ENCODE data around the gene ZNF77. TPM values are rescaled to one million over a fixed set of nuclear protein-coding genes. Genes with fewer than 3 reads are reported as not detected.

The ZNF77 gene
- total and polyA plus RNA-seq, 10 of the 15 experiments (the other 5 are each of a cell fraction or from before 2014, with no cell fraction given) = 1.9 to 4.7 (median 3.0) TPM

DNA sequence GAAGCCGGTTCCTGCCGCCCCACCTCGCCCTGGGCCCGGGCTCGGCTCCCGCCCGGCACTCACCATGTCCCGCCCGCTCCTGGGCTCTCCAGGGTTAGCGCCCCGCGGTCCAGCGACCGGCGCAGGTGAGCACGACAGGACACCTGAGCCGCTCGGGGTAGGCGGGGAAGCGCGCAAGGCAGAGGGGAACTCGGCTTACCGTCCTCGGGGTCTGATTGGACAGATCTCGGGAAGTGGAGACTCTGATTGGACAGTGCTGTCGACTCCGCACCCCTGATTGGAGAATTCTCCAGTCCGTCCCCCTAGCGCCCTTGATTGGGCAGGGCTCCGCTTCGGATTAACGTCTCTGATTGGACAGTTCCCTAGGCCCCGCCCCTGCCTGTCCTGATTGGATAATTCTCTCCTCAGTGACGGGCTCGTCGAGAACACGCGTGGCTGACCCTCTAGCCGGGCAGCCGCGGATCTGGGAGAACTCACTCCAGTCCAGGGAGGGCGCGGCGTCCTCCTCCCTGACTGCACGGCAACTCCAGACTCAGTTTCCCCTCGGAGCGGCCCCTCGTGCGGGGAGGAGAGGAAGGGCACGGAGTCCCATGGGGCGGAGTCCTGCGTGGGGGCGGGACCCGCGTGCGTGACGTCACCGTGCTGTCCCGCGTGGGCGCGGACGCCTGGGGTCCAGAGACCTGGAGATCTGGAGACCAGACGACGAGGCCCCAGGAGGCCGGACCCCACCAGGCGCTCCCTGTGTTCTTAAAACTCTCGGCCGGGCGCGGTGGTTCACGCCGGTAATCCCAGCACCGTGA lies at the start of gene ZNF77 (continued):
- TF ChIP-seq BACH1 (IDR thresholded peaks at IDR 0.05; ENCODE audit: borderline replicate concordance) = peak; percentile 99
- peak in 1 of 2 experiments; percentile 71; a peak in 1 of 3 replicates for TF ChIP-seq EGR1 (IDR thresholded peaks at IDR 0.05; ENCODE audit: borderline replicate concordance in 1 of 2, low read depth in 2 of 2, low read length in 2 of 2)
- TF ChIP-seq ZSCAN29 (IDR thresholded peaks at IDR 0.05) = no peak
- TF ChIP-seq CEBPB (IDR thresholded peaks at IDR 0.05; ENCODE audit: borderline replicate concordance in 1 of 2, low read depth in 2 of 2, low read length in 2 of 2) = no peak
- peak; percentile 27 for TF ChIP-seq RELA (IDR thresholded peaks at IDR 0.05; ENCODE audit: borderline replicate concordance, partially characterized antibody)
- TF ChIP-seq, protein P1, sequence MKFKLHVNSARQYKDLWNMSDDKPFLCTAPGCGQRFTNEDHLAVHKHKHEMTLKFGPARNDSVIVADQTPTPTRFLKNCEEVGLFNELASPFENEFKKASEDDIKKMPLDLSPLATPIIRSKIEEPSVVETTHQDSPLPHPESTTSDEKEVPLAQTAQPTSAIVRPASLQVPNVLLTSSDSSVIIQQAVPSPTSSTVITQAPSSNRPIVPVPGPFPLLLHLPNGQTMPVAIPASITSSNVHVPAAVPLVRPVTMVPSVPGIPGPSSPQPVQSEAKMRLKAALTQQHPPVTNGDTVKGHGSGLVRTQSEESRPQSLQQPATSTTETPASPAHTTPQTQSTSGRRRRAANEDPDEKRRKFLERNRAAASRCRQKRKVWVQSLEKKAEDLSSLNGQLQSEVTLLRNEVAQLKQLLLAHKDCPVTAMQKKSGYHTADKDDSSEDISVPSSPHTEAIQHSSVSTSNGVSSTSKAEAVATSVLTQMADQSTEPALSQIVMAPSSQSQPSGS (IDR thresholded peaks at IDR 0.05; ENCODE audit: low read length) = no peak
- TF ChIP-seq MEF2A (IDR thresholded peaks at IDR 0.05; ENCODE audit: insufficient read depth, low read depth, low read length) = no peak
- TF ChIP-seq, protein P2, sequence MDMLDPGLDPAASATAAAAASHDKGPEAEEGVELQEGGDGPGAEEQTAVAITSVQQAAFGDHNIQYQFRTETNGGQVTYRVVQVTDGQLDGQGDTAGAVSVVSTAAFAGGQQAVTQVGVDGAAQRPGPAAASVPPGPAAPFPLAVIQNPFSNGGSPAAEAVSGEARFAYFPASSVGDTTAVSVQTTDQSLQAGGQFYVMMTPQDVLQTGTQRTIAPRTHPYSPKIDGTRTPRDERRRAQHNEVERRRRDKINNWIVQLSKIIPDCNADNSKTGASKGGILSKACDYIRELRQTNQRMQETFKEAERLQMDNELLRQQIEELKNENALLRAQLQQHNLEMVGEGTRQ (IDR thresholded peaks at IDR 0.05; ENCODE audit: borderline replicate concordance, low read depth, low read length) = no peak
- TF ChIP-seq, protein P3, sequence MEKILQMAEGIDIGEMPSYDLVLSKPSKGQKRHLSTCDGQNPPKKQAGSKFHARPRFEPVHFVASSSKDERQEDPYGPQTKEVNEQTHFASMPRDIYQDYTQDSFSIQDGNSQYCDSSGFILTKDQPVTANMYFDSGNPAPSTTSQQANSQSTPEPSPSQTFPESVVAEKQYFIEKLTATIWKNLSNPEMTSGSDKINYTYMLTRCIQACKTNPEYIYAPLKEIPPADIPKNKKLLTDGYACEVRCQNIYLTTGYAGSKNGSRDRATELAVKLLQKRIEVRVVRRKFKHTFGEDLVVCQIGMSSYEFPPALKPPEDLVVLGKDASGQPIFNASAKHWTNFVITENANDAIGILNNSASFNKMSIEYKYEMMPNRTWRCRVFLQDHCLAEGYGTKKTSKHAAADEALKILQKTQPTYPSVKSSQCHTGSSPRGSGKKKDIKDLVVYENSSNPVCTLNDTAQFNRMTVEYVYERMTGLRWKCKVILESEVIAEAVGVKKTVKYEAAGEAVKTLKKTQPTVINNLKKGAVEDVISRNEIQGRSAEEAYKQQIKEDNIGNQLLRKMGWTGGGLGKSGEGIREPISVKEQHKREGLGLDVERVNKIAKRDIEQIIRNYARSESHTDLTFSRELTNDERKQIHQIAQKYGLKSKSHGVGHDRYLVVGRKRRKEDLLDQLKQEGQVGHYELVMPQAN (conservative IDR thresholded peaks at IDR 0.05) = no peak; the same call in none of the 2 replicates
- peak; percentile 60; the same call in 1 of the 2 replicates for TF ChIP-seq POLR2AphosphoS2 (IDR thresholded peaks at IDR 0.05; ENCODE audit: low read depth, low read length)
- no peak for TF ChIP-seq EED (IDR thresholded peaks at IDR 0.05; ENCODE audit: low read depth)
- no peak for TF ChIP-seq SMARCA5 (IDR thresholded peaks at IDR 0.05)
- peak; percentile 54; the same call in 1 of the 3 replicates for TF ChIP-seq POU2F2 (IDR thresholded peaks at IDR 0.05; ENCODE audit: borderline replicate concordance, low read depth, low read length)
- TF ChIP-seq CHD4 (IDR thresholded peaks at IDR 0.05) = peak; percentile 98
- TF ChIP-seq, protein P4, sequence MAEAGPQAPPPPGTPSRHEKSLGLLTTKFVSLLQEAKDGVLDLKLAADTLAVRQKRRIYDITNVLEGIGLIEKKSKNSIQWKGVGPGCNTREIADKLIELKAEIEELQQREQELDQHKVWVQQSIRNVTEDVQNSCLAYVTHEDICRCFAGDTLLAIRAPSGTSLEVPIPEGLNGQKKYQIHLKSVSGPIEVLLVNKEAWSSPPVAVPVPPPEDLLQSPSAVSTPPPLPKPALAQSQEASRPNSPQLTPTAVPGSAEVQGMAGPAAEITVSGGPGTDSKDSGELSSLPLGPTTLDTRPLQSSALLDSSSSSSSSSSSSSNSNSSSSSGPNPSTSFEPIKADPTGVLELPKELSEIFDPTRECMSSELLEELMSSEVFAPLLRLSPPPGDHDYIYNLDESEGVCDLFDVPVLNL (IDR thresholded peaks at IDR 0.05; ENCODE audit: low read depth, low read length) = no peak
- TF ChIP-seq IRF4 (IDR thresholded peaks at IDR 0.05; ENCODE audit: low read depth, low read length) = no peak
- TF ChIP-seq MTA2 (IDR thresholded peaks at IDR 0.05; ENCODE audit: low read depth) = peak; percentile 13; the same call in 1 of the 2 replicates
- peak; percentile 52; the same call in 1 of the 2 replicates for TF ChIP-seq HDGF (IDR thresholded peaks at IDR 0.05)
- TF ChIP-seq HCFC1 (IDR thresholded peaks at IDR 0.05; ENCODE audit: low read length) = no peak
- TF ChIP-seq DPF2 (IDR thresholded peaks at IDR 0.05) = peak; percentile 88
- no peak for TF ChIP-seq TARDBP (IDR thresholded peaks at IDR 0.05; ENCODE audit: borderline replicate concordance)
- TF ChIP-seq STAT1 (conservative IDR thresholded peaks at IDR 0.05) = 0 out of 2 replicates have a peak, but pooled peaks have one; percentile 24
- TF ChIP-seq STAT3 (IDR thresholded peaks at IDR 0.05; ENCODE audit: low read depth, low read length) = no peak

Measured in GM12878 (cell line).